ENCODE data around the gene ZFAND3.

ZFAND3 gene

DNA sequence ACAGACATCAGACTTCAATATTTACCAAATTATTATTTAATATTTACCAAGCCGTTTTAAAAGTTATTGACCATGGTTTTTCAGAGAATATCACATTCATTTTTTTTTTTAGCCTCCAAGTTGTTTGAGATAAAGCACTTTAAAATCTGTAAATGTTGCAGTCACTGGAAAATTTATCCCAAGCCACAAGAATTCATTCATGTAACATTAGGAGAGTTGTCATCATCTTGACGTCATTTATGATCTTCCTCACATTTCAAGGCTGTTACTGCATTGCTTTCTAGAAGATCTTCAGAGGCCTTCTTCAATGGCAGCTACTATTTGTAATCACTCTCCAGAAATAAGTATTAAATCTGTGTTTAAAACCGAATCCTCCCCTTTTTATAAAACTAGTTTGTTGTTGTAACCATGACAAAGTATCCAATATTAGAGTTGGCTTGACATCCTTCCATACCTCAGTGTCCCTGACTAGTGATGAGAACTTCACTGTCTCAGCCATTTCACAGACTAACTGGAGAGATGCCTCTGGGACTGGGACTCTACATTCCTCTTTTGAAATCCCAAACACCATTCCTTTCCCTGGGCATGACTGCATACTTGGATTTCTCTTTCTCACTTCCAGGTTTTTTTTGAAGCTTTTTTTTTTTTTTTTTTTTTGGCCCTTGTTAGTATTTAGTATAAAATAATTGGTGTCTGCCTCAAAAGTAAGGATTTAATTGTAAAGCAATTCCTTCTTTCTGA lies 100.1 kb downstream of the ZFAND3 start:
- H2AFZ ChIP-seq (ENCODE audit: low read length), result no peak overlapping the region
- H3K27me3 ChIP-seq (ENCODE audit: insufficient read depth, low read length), result no peaks in the 10 kb centered on the region
- H3K36me3 ChIP-seq (ENCODE audit: insufficient read depth, low read length), result no peaks in the 10 kb centered on the region
- no peak overlapping the region for H3K4me3 ChIP-seq (ENCODE audit: low read depth, low read length, poor library complexity, severe bottlenecking)
- H3K4me2 ChIP-seq (ENCODE audit: low read length), result no peak overlapping the region
- no peaks in the 10 kb centered on the region for H3K9me2 ChIP-seq (ENCODE audit: low read depth, low read length)
- H3K79me2 ChIP-seq (ENCODE audit: insufficient read depth, low read length), result no peaks in the 10 kb centered on the region
- peaks cover 10% of the 10 kb centered on the region for H3K4me1 ChIP-seq (ENCODE audit: insufficient read depth, low read length, severe bottlenecking)
- TF ChIP-seq, protein P1, sequence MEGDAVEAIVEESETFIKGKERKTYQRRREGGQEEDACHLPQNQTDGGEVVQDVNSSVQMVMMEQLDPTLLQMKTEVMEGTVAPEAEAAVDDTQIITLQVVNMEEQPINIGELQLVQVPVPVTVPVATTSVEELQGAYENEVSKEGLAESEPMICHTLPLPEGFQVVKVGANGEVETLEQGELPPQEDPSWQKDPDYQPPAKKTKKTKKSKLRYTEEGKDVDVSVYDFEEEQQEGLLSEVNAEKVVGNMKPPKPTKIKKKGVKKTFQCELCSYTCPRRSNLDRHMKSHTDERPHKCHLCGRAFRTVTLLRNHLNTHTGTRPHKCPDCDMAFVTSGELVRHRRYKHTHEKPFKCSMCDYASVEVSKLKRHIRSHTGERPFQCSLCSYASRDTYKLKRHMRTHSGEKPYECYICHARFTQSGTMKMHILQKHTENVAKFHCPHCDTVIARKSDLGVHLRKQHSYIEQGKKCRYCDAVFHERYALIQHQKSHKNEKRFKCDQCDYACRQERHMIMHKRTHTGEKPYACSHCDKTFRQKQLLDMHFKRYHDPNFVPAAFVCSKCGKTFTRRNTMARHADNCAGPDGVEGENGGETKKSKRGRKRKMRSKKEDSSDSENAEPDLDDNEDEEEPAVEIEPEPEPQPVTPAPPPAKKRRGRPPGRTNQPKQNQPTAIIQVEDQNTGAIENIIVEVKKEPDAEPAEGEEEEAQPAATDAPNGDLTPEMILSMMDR (IDR thresholded peaks at IDR 0.05; ENCODE audit: low read length), result no peak
- no peak for TF ChIP-seq EZH2 (IDR thresholded peaks at IDR 0.05; ENCODE audit: borderline replicate concordance, low read length)
- H3F3A ChIP-seq (ENCODE audit: insufficient read depth, low read length), result no peaks in the 10 kb centered on the region
- H3K27ac ChIP-seq (ENCODE audit: low read depth, low read length, poor library complexity, severe bottlenecking), result no peak overlapping the region
- no peak overlapping the region for H3K9ac ChIP-seq (ENCODE audit: low read length)
- H4K20me1 ChIP-seq (ENCODE audit: insufficient read depth, low read length), result no peaks in the 10 kb centered on the region
- H3K9me3 ChIP-seq (ENCODE audit: low read length), result no peaks in the 10 kb centered on the region

DNA sequence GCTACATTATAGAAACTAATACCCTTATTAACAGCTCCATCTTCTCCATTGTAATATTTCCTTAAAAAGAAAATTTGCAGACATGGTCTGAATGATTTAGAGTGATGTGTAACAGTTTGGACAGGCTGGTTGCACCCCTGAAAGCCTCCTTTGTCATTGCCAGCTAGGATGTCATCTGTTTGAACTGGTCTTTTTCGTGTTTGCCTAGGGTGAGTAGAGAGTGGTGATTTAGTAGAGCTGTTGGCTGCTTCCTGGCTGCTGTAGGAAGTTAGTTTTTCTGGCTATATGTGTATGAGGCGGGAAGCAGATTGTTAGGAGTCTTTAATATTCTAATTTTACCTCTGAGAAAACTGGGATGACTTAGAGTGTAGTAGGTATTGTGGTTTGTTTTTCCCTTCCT lies 101.1 kb downstream of the ZFAND3 start:
- Histone ChIP-seq H3K9ac (ENCODE audit: low read length) (no peak overlapping the region), H3F3A (ENCODE audit: insufficient read depth, low read length) (no peaks in the 10 kb centered on the region), H3K79me2 (ENCODE audit: insufficient read depth, low read length) (no peaks in the 10 kb centered on the region), H3K4me2 (ENCODE audit: low read length) (no peak overlapping the region), H3K9me3 (ENCODE audit: low read length) (no peaks in the 10 kb centered on the region), H3K4me3 (ENCODE audit: low read depth, low read length, poor library complexity, severe bottlenecking) (no peak overlapping the region), H3K9me2 (ENCODE audit: low read depth, low read length) (no peaks in the 10 kb centered on the region), H4K20me1 (ENCODE audit: insufficient read depth, low read length) (no peaks in the 10 kb centered on the region), H3K36me3 (ENCODE audit: insufficient read depth, low read length) (no peaks in the 10 kb centered on the region), H2AFZ (ENCODE audit: low read length) (no peak overlapping the region), H3K27ac (ENCODE audit: low read depth, low read length, poor library complexity, severe bottlenecking) (no peak overlapping the region), H3K27me3 (ENCODE audit: insufficient read depth, low read length) (no peaks in the 10 kb centered on the region), H3K4me1 (ENCODE audit: insufficient read depth, low read length, severe bottlenecking) (peaks cover 10% of the 10 kb centered on the region)
- TF ChIP-seq EZH2 (IDR thresholded peaks at IDR 0.05; ENCODE audit: borderline replicate concordance, low read length), result no peak
- TF ChIP-seq, protein P1 (IDR thresholded peaks at IDR 0.05; ENCODE audit: low read length), result no peak

DNA sequence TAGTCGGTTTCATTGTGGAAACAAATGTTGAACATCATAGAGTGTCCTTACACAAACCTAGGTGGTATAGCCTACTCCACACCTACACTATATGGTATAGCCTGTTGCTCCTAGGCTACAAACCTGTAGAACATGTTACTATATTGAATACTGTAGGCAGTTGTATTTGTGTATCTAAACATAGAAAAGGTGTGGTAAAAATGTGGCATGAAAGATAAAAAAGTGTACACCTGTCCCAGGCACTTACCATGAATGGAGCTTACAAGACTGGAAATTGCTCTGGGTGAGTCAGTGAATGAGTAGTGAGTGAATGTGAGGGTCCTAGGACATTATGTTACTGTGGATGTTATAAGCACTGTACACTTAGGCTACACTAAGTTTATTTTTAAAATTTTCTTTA lies 103.0 kb downstream of the ZFAND3 start:
- no peak overlapping the region for H3K4me2 ChIP-seq (ENCODE audit: low read length)
- H3K9me3 ChIP-seq (ENCODE audit: low read length), result no peaks in the 10 kb centered on the region
- H3K9me2 ChIP-seq (ENCODE audit: low read depth, low read length), result no peaks in the 10 kb centered on the region
- peaks cover 10% of the 10 kb centered on the region for H3K4me1 ChIP-seq (ENCODE audit: insufficient read depth, low read length, severe bottlenecking)
- no peaks in the 10 kb centered on the region for H3K36me3 ChIP-seq (ENCODE audit: insufficient read depth, low read length)
- no peak overlapping the region for H3K27ac ChIP-seq (ENCODE audit: low read depth, low read length, poor library complexity, severe bottlenecking)
- H3K79me2 ChIP-seq (ENCODE audit: insufficient read depth, low read length), result no peaks in the 10 kb centered on the region
- H2AFZ ChIP-seq (ENCODE audit: low read length), result no peak overlapping the region
- no peaks in the 10 kb centered on the region for H3F3A ChIP-seq (ENCODE audit: insufficient read depth, low read length)
- no peak overlapping the region for H3K4me3 ChIP-seq (ENCODE audit: low read depth, low read length, poor library complexity, severe bottlenecking)
- TF ChIP-seq, protein P1 (IDR thresholded peaks at IDR 0.05; ENCODE audit: low read length), result no peak
- no peak for TF ChIP-seq EZH2 (IDR thresholded peaks at IDR 0.05; ENCODE audit: borderline replicate concordance, low read length)
- H3K9ac ChIP-seq (ENCODE audit: low read length), result no peak overlapping the region
- no peaks in the 10 kb centered on the region for H4K20me1 ChIP-seq (ENCODE audit: insufficient read depth, low read length)
- H3K27me3 ChIP-seq (ENCODE audit: insufficient read depth, low read length), result no peaks in the 10 kb centered on the region

All from OCI-LY1 (cell line).